Endothelial cell of hepatic sinusoid (primary cell): ENCODE results near the gene RFC5.

Source experiments
- in situ Hi-C: cut with HindIII; loops from 2 replicates; pipeline ENCODE4 v1.10.0; 2017; ENCODE audit warnings: low sequenced_read_pairs

Gene RFC5

DNA sequence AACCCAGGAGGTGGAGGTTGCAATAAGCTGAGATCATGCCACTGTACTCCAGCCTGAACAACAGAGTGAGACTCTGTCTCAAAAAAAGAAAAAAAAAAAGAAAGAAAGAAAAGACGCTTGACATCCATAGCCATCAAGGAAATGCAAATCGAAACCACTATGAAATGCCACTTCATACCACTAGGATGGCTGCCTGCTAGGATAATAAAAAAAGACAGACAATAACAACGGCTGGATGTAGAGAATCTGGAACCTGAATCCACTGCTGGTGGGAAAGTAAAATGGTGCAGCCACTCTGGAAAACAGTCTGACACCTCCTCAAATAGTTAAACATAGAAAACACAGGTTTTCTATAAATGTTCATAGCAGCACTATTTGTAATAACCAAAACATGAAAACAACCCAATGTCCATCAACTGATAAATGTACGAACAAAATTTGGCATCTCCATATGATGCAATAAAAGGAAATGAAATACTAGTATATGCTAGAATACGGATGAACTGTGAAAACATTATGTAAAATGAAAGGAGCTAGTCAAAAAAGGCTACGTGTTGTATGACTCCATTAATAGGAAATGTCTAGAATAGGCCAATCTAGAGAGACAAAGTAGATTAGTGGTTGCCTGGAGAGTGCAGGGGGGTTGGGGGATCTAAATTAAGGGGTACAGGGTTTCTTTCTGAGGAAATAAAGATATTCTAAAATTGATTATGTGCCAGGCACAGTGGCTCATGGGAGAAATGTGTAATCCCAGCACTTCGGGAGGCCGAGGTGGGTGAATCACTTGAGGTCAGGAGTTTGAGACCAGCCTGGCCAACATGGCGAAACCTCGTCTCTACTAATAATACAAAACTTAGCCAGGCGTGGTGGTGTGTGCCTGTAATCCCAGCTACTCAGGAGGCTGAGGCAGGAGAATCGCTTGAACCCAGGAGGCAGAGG is 34.7 kb downstream of the RFC5 start:
- in situ Hi-C loops = no loop called here

DNA sequence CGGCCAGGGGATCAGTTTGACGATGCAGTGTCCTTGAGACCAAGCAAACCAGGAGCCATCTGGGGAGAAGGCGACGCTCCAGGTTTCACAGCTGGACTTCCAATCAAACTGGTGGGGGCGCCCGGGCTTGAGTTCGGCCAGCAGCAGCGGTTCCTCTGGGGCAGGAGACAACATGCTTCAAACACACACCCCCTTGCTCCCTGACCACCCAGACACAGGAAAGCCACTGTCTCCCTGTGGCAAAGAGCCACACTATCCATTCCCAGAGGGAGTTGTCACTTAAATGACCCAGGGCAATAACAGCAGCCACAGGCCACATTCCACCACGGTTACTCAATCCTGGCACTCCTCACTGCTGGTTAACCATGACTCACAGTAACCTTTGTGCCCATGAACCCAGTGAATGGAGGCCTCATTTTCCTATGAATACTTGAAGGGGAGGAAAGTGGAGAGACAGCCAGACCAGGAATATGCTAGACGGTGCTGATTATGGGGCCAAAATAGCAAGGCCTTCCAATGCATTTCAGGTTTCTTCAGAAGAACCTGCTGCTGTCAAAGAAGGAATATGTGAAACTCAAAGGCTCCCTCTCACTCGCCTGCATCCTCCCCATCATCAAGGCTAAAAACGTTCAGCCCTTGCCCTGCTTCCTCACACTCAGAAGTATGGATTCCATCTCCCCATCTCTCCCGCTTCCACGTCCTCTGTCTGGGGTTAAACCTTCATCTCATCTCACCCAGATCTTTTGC is 36.0 kb downstream of the RFC5 start:
- in situ Hi-C loops = no loop called here

DNA sequence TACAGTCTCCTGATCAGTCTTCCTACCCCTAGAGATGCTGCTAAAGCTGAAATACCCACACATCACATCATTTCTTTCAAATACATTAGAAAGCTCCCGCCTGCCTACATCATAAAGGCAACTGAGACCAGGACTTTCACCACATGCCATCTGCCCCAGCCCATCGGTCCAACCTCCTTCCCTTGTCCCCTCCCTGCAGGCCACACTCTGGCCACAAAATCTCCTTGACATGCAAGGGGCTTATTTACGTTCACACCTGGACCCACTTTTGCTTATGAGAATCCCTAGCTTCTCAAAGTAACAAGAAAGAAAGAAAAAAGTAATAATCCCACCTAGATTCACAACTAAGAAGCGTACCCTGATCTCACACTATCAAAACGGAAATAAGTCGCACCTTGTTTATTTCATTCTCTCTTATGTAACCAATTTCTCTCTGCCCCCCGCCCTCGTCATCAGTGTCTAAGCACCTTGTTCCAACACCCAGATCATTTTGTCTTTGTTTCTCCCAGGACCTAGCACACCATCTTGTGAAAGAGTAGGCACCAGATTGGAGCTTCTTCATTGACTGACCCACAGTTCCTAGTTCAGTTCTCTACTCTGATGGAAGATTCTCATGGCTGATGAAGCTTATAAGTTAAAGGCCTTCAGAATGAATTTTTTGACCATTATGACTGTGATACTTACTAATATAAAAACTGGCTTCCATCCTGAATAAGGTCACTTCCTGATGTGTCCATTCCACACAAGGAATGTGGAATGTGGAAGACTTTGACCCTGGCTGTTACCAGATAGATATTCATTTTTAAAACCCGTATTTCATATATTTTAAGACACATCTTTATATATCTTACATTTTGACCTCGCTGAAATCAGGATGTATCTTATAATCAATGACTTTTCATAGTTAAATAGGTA is 36.8 kb downstream of the RFC5 start:
- in situ Hi-C loops = no loop called here

DNA sequence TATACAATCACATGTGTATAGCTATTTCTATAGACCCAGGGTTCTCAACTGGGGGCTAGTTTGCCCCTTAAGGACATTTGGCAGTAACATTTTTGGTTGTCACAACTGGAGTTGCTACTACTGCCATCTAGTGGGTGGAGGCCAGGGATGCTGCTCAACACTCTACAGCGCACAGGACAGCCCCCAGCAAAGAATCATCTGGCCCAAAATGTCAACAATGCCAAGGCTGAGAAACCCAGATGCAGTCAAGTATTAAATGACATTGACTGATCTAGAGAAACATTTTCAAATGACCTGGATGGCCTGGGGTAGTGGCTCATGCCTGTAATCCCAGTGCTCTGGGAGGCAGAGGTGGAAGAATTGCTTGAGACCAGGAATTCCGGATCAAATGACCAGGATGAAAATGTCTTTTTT is 38.6 kb downstream of the RFC5 start:
- in situ Hi-C loops = no loop called here

DNA sequence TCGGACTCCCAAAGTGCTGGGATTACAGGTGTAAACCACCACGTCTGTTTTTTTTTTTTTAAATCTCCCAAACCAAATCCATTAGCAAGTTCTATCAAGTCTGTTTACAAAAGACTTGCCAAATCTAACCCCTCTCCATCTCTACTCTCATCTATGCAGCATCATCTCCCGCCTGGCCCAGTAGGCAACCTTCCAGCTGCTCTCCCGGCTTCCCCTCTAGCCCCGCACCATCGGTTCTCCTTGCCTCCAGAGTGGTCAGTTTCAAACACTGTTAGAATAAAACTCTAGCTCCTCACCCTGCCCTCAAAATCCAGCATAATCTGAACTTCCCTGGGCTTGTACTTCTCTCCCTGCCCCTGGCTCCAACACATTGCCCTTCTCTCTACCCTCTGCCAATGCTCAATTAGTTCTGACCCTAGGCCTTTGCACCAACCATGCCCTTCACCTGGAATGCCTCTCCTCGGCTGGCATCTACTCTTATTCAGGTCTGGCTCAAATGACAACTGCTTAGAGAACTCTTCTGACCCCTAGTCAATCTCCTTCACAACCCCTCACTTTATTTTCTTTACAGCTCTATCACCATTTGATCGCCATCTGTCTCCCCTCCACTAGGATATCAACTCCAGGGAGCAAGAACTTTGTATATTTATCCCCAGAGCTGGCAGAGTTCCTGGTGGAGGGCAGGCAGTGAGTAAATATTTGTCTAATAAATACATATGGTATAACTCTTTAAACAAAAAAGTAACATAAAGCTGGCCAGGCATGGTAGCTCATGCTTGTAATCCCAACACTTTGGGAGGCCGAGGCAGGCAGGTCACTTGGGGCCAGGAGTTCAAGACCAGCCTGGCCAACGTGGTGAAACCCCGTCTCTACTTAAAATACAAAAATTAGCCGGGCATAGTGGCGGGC is 39.6 kb downstream of the RFC5 start:
- in situ Hi-C loops = no loop called here

DNA sequence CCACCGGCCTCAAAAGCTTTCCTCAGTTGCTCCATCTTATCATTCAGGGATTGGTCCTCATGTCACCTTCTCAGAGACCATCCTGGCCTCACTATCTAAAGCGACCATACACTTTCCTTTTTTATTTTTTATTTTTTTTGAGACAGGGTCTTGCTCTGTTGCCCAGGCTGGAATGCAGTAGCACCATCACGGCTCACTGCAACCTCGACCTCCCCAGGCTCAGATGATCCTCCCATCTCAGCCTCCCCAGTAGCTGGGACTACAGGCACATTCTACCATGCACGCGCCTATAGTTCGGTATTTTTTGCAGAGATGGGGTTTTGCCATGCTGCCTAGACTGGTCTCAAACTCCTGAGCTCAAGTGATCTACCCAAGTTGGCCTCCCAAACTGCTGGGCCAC is 41.7 kb downstream of the RFC5 start:
- in situ Hi-C loops = no loop called here

DNA sequence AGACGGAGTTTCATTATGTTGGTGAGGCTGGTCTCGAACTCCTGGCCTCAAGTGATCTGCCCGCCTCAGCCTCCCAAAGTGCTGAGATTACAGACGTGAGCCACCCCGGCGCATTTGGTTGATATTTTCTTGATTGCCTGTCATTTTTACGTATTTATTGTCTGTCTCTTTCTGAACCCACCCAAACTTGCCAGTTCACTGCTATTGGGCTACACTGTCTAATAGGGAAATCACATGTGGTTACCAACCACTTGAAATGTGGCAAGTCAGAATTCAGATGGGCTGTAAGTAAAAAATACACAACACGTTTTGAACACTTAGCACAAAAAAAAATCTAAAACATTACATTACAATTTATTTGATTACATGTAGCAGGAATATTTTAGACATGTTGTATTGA is 42.4 kb downstream of the RFC5 start:
- in situ Hi-C loops = no loop called here

DNA sequence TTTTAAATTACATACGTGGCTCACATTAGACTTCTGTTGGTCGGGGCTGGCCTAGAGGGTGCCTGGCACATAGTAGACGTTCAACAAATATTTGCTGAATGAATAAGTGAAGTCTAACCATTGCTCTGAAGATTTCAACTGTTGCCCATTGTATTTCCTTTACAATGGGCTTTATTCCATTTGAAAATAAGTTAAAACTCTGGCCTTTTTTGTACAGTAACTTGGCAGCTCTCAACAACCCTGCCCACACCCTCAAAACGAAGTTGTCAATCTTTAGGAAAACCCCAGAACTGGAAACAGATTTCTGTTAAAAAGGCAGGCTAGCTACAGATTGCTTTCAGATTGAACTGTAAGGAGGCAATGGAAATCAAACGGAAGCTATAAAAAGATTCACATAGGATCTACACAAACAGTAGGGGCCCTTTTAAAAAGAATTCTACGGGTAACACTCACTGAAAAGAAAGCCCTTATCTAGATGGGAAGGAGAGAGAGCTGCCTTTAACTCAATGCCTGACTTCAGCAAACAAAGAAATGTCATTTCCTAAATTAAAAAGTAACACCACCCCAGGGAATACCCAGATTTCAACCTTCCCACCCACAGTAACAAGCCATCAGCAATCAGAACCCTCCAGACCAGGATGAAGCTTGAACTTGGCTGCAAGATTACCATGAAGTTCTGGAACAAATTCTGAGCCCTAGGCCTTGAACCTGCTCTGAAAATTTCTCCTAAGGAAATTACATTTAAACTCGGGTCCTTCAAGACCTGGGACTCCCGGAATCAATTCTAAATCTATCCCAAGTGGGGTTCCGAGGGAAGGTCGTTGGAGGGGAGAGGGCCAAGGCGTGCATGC is 43.1 kb downstream of the RFC5 start:
- in situ Hi-C loops = no loop called here

DNA sequence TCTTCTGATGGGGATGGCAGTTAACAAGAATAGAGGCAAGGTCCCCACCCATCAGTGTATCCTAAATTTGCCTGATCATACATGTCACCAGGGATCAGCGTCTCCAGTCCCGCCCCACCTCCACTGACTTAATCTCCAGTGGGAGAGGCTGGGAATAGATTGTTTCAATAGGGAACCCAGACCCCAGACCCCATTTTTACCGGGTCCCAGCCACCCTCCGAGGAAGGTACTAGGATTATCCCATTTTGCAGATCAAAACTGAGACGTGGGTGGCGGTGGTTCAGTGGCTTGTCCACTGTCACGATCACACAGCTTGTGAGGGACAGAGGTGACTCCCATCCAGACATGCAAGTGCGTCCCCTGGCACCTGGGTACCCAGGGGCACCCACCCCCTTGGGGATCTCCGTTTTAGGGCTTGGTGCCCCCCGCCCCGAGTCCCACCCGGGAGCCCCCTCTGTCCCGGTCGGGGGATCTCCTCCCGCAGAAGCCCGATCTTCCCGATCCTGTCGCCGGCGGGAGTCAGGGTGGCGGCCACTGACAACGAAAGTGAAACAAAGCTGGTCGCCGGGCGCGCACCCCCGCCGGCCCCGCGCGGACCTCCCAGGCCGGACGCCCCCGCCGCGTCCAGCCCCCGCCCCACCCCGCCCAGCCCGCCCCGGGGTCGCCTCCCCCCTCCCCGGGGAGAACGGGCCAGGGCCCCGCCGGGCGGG is 44.0 kb downstream of the RFC5 start:
- in situ Hi-C loops = no loop called here

DNA sequence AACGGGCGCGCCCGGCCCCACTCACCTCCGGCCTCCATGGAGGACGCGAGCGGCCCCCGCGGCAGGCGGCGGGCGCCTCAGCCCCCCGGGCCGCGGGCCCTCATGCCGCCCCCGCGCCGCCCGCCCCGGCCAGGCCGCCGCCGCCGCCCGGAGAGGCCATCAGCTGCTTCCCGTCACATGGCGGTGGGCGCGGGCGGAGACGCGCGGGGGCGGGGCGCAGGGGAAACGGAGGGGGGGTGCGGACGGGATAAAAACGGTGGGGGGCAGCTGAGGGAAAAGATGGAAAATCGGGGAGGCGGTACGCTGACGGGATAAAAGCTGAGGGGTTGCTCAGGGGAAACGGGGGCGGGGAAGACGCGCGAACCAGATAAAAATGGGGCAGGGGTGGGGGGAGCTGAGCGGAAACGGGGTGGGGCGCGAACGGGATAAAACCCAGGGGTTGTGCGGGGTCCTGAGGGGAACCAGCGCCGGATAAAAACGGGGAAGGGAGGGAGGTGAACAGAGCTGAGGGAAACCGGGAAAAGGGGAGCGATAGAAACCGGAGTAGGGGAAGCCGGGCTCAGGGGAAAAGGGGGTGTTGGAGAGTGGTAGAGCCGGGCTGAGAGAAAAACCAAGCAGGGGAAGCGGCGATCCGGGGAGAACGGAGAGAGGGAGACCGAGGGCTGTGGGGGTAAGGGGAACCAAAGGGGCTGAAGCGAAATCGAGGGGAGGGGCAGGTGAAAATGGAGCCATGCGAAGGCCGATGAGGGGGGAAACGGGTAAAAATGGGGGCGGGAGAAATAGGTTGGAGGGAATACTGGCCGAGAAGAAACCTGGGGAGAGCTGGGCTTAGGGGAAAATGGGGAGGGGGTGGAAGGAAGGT is 44.7 kb downstream of the RFC5 start, which contains the start of gene WSB2:
Gene WSB2, minus strand, starts transcription at position 169 of the 862 bp plus-strand sequence. Its CDS starts 131 bp downstream, at position 38.
- in situ Hi-C loops = no loop called here

DNA sequence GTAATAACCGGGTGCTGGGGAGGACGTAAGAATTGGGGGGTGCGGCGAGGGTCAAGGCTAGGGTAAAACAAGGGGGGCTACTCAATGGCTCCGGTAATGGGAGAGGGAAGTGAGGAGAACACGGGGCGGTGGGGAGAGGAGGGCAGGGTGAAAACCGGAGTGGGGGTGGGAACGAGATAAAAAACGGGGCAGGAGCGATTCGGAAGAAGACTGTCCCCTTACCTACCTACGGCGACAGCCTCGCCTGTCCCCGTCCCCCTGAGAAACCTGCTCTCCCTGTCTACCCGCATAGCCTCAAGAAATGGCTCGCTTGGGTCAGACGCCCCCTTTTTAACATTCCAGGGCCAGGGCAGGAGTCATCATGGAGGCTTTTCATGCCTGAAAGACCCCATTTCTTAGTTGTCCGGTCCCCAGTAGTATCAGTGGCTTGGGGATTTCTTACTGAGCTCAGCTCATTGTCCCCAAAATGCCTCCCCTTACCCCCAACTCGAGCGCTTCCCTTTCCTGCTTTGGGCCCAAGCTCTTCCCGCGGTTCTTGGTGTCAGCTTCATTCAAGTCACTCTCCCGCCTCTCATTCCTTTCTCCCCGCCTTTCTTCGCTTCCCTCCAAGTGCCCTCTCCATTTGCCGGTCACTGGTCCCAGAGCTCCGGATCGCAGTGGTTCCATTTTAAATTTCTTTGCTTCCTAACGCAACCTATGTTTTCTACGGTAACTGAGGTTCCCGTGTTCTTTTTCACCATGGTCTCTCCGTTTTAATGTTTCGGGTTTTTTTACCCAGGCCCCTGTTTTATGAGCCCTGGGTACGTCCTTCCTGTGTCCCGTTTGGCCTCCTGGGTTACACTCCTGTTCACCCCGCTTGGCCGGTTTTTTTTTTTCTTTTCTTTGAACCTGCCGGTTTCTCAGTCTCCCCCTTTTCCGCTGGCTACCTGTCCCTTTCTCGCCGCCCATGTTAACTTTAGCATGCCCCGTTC is 45.7 kb downstream of the RFC5 start:
- in situ Hi-C loops = no loop called here

DNA sequence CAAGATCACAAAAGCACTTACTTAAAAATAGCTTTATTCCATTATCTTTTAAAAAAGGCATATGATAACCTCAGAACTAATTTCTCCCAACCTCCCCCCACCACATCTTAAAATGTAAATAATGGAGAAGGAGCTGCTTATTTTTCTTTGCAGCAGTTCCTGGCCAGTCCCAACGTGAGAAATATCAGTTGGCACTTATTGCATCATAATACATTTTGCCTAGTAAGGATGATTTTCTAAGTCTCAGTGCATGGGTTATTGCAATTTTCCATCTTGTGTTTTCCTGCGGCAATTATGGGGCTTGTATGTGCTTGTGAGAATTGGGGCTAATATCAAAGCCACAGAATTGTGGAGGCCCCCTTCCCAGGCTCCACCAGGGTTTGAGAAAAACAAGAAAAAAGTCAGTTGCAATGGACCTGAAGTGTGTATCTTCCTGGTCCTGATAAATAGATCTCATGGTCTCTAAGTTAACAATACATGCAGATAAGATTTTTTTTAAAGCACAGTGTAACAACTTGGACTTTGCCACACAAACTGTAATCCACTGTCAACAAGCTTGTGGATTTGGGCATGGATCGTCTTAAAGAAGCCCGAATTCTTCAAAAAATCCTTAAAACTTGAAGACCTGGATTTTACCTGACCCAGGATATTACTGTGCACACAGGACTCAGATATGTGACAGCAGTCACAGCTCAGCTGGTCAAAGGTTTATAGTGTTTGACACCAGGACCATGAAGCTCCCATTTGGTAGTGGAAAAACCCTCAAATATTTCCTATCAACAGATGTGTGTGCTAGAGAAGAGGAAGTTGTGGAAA is 47.3 kb downstream of the RFC5 start:
- in situ Hi-C loops = no loop called here

DNA sequence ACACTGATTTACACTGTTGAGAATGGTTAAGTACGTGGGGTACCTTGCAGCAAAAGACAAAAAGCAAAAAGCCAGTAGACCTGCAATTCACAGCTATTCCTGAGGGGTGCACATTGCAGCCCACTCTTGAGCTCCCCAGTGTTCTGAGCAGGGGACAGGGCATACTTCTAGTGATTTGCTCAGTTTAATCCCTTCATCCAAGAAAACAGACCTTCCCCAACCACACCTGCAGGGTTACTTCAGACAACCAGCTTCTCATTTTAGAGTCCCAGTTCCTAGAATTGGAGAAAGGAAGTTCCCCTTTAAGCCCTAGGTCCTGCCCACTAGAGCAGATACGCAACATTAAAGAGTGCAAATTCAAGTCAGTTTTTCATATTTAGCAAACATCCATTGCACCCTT is 48.1 kb downstream of the RFC5 start:
- in situ Hi-C loops = no loop called here

DNA sequence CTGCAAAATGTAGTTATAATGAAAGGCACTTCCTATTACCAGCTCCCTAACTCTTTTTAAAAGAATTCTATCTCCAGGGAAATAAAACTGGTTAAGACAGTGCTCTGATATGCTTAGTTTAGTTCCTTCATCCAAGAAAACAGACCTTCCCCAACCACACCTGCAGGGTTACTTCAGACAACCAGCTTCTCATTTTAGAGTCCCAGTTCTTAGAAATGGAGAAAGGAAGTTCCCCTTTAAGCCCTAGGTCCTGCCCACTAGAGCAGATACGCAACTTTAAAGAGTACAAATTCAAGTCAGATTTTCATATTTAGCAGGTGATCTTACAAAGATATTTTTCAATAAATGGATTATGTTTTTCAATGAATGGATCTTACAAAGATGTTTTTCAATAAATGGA is 48.9 kb downstream of the RFC5 start:
- in situ Hi-C loops = no loop called here

DNA sequence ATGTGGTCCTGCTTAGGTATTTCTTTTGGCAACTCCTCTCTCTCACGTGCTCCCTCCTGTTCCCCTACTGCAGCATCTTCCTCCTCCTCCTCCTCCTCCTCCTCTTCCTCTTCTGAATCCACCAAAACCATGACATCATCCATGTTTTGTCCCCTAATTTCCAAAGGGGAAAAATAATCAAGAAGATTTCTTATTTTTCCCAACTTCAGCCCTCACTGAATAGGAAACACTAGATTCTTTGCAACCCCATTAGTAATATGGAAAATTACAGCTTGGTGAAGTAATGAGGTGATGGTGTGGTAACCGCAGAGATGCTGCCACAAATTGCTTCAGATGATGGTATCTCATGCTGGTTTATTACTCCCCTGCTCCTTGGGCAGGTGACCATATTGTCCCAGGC is 51.9 kb downstream of the RFC5 start:
- in situ Hi-C loops = no loop called here
